Hindlimb muscle (tissue), 1 donor: ENCODE results near the gene GATA6. TPM values are rescaled to one million over a fixed set of nuclear protein-coding genes. Genes with fewer than 3 reads are reported as not detected.

Source experiments
- DNase-seq: peaks from one replicate; pipeline ENCODE4 v3.0.0-alpha.2; 2013
- polyA plus RNA-seq: library from polyadenylated mRNA; unstranded; fragments of 120-200 nt; gene quantifications from one replicate; pipeline ENCODE4 v1.2.1, GENCODE V29; 2013; ENCODE audit not compliant: insufficient read length

Gene GATA6
- polyA plus RNA-seq, 1 donor: 1.3 TPM

GRCh38 chr18:22250026-22250425 lies 80.6 kb downstream of the GATA6 start:
- DNase-seq: no peak

- no peak for DNase-seq
These were observed 81.2 kb downstream of the GATA6 start for GRCh38 chr18:22250591-22250996.

Other genes with a start within 250 kb of the GATA6 start
- not detected for gene CTAGE1, start 248.3 kb downstream of the GATA6 start, polyA plus RNA-seq